ENCODE results near the gene ATP6V1G2. TPM values are rescaled to one million over a fixed set of nuclear protein-coding genes. Genes with fewer than 3 reads are reported as not detected.

Gene ATP6V1G2
- total and polyA plus RNA-seq, 2 of the 8 experiments (the other 6 are each of a cell fraction or from before 2014, with no cell fraction given) = 3.0 to 5.7 TPM

- Histone ChIP-seq H2BK5ac (ENCODE audit: low read depth, low read length) (peak within 1 kb of the TSS; percentile 100), H2AK5ac (ENCODE audit: low read depth, low read length) (peak within 1 kb of the TSS; percentile 99), H2BK12ac (ENCODE audit: low read depth, low read length) (peak within 1 kb of the TSS; percentile 96; the same call in 1 of the 2 replicates), H3K18ac (ENCODE audit: extremely low read depth, low read length) (peak within 1 kb of the TSS; percentile 98), H2AFZ (ENCODE audit: low read length) (peak within 1 kb of the TSS; percentile 80; the same call in 1 of the 2 replicates), H3K27ac (ENCODE audit: low read depth, low read length) (peak within 1 kb of the TSS; percentile 99), H3K4me2 (ENCODE audit: insufficient read depth in 1 of 2, low read depth in 2 of 2, low read length in 2 of 2) (peak within 1 kb of the TSS; percentile 71 to 86), H3K56ac (replicated peaks; ENCODE audit: insufficient read length, low read depth, low read length) (peak within 1 kb of the TSS; percentile 75), H2BK15ac (ENCODE audit: low read length) (peak within 1 kb of the TSS; percentile 55), H4K20me1 (replicated peaks in 1 of 2; ENCODE audit: control insufficient read depth in 1 of 2, insufficient read depth in 2 of 2, low read length in 2 of 2) (peaks cover 20 to 26% of the 10 kb centered on the region in 2 experiments), H4K8ac (ENCODE audit: extremely low read depth, insufficient read depth, low read length) (peak within 1 kb of the TSS; percentile 100; the same call in 1 of the 2 replicates), H3K27me3 (replicated peaks in 1 of 4; ENCODE audit: control insufficient read depth in 3 of 4, extremely low read depth in 1 of 4, insufficient read depth in 3 of 4, low read length in 3 of 4) (no peaks in the 10 kb centered on the region), H3K4me1 (replicated peaks in 1 of 4; ENCODE audit: control insufficient read depth in 3 of 4, insufficient read depth in 4 of 4, low read length in 3 of 4) (peaks cover 4 to 18% (median 10%) of the 10 kb centered on the region in 4 experiments; a peak in 5 of 7 replicates), H3K14ac (ENCODE audit: insufficient read length) (no peak within 1 kb of the TSS), H2BK20ac (ENCODE audit: low read length) (no peak within 1 kb of the TSS), H3K23me2 (ENCODE audit: low read depth, low read length) (peaks cover 7% of the 10 kb centered on the region), H3K79me2 (ENCODE audit: control insufficient read depth in 1 of 2, insufficient read depth in 2 of 2, low read length in 2 of 2) (peaks cover 30 to 51% of the 10 kb centered on the region in 2 experiments), H3K36me3 (ENCODE audit: control insufficient read depth in 2 of 4, insufficient read depth in 4 of 4, low read length in 3 of 4) (peaks cover 21 to 37% (median 33%) of the 10 kb centered on the region in 4 experiments), H3K4me3 (ENCODE audit: extremely low read depth in 1 of 4, insufficient read depth in 2 of 4, low read depth in 3 of 4, low read length in 4 of 4) (peak within 1 kb of the TSS; percentile 75 to 99 (median 97)), H4K91ac (replicated peaks; ENCODE audit: insufficient read length, low read length) (peak within 1 kb of the TSS; percentile 96), H2BK120ac (replicated peaks; ENCODE audit: low read depth, low read length) (no peak within 1 kb of the TSS), H3K9me3 (ENCODE audit: insufficient read depth in 2 of 2, low read depth in 1 of 2, low read length in 1 of 2) (no peaks in the 10 kb centered on the region), H3K23ac (ENCODE audit: insufficient read length) (no peak within 1 kb of the TSS), H3K4ac (replicated peaks; ENCODE audit: insufficient read length, low read depth, low read length) (peak within 1 kb of the TSS; percentile 91), H3K9ac (replicated peaks in 1 of 4; ENCODE audit: extremely low read depth in 1 of 4, low read depth in 3 of 4, low read length in 3 of 4) (peak within 1 kb of the TSS; percentile 97 to 100 (median 98)), H4K5ac (ENCODE audit: insufficient read length, low read depth, low read length) (peak within 1 kb of the TSS; percentile 92), H3K79me1 (ENCODE audit: low read depth, low read length) (no peaks in the 10 kb centered on the region; the same call in 1 of the 2 replicates)
- FAIRE-seq (peak; percentile 24), DNase-seq (ENCODE audit: low read depth in 1 of 2, low spot score in 2 of 2) (peak; percentile 89 to 90)
- WGBS, 2 experiments (ENCODE audit: extremely low coverage in 1 of 2, insufficient coverage in 1 of 2, insufficient read length in 1 of 2, insufficient replicate concordance in 2 of 2, low coverage in 1 of 2, low lambda C conversion rate in 2 of 2, missing lambda C conversion rate in 1 of 2) = 3% methylated on average over 43 of the region's 43 CpGs; no CpG with 5 or more reads in 1 of the 2 experiments
- CTCF ChIA-PET (ENCODE audit: partially characterized antibody) = interaction anchor here (0.7 to 24.7 kb wide), 9 partner anchors 9 to 75 kb away, joined by 3 to 613 read pairs (median 4); partner anchors contain the start of gene NCR3
- POLR2A ChIA-PET (ENCODE audit: partially characterized antibody) = interaction anchor here (0.6 to 18.4 kb wide), 66 partner anchors 9 to 971 kb away, joined by 3 to 428 read pairs (median 5); partner anchors contain the start of genes ABCF1, AIF1, APOM and BAG6
- no peak for TF ChIP-seq RFX5 (IDR thresholded peaks at IDR 0.05; ENCODE audit: borderline replicate concordance, low read depth, low read length)
- peak; percentile 45; the same call in 1 of the 2 replicates for TF ChIP-seq CHD1 (IDR thresholded peaks at IDR 0.05; ENCODE audit: low read depth, low read length)
- no peak for TF ChIP-seq MAFK (IDR thresholded peaks at IDR 0.05; ENCODE audit: low read depth, low read length)
- TF ChIP-seq EGR1 (IDR thresholded peaks at IDR 0.05; ENCODE audit: borderline replicate concordance, low read depth, low read length) = peak; percentile 41; the same call in 1 of the 2 replicates
- TF ChIP-seq SIN3A (conservative IDR thresholded peaks at IDR 0.05 in 1 of 2, IDR thresholded peaks at IDR 0.05 in 1 of 2; ENCODE audit: low read depth in 1 of 2, low read length in 2 of 2) = peak; percentile 70 to 85; a peak in 3 of 4 replicates
- no peak for TF ChIP-seq SIRT6 (IDR thresholded peaks at IDR 0.05; ENCODE audit: low read length)
- TF ChIP-seq POLR2A (IDR thresholded peaks at IDR 0.05; ENCODE audit: control extremely low read depth in 1 of 2, low read depth in 2 of 2, low read length in 2 of 2) = peak; percentile 97 to 99
- TF ChIP-seq ASH2L (IDR thresholded peaks at IDR 0.05; ENCODE audit: low read length) = peak; percentile 76
- TF ChIP-seq SP1 (IDR thresholded peaks at IDR 0.05; ENCODE audit: low read depth, low read length) = peak; percentile 65; the same call in 1 of the 2 replicates
- TF ChIP-seq JUN (IDR thresholded peaks at IDR 0.05; ENCODE audit: low read depth, low read length) = no peak
- TF ChIP-seq SRF (IDR thresholded peaks at IDR 0.05; ENCODE audit: low read depth, low read length) = no peak
- TF ChIP-seq CHD2 (IDR thresholded peaks at IDR 0.05; ENCODE audit: low read length) = peak; percentile 66; the same call in 1 of the 2 replicates
Measured at GRCh38 chr6:31541658-31542521, 4.5 kb downstream of the ATP6V1G2 start, which contains the start of gene DDX39B. DDX39B (minus strand) TSS chr6:31542003; CDS start chr6:31540532, 1,471 bp downstream.

Measured in H1 (cell line).